Pancreas (tissue), 10 donors: ENCODE results near the gene PBX4. TPM values are rescaled to one million over a fixed set of nuclear protein-coding genes. Genes with fewer than 3 reads are reported as not detected.

Source experiments
- ATAC-seq, 4 donors: fragments of 200-7000 bp; cut with Tn5 transposase; one replicate each; pipeline versions ENCODE4 v1.8.0 to v1.9.1; 2020; ENCODE audit warnings: mild to moderate bottlenecking in 4 of 4, moderate library complexity in 4 of 4
- DNase-seq, 6 donors: peaks; one replicate each; pipeline ENCODE4 v3.0.0-alpha.2; 2020
- FAIRE-seq: peaks from 2 replicates; lab custom pipeline; 2012; peaks lifted over from hg19 to GRCh38; lab: Jason Lieb, UNC
- H3K27ac ChIP-seq, 4 donors: fragments of 200-600 bp; sonication (generic); 1 replicate in 3 of 4; 2 replicates in 1 of 4; pipeline versions ENCODE4 v1.5.0 to v1.8.0; 2020
- H3K27me3 ChIP-seq, 4 donors: fragments of 200-600 bp; one replicate each; pipeline ENCODE4 v1.8.0; 2021
- H3K36me3 ChIP-seq, 3 donors: fragments of 200-600 bp; sonication (generic) in 1 of 3; one replicate each; pipeline versions ENCODE4 v1.5.0 to v1.8.0; 2020 to 2021
- H3K4me1 ChIP-seq, 3 donors: fragments of 200-600 bp; one replicate each; pipeline ENCODE4 v1.8.0; 2021
- H3K4me3 ChIP-seq, 4 donors: fragments of 200-600 bp; sonication (generic) in 2 of 4; one replicate each; pipeline versions ENCODE4 v1.5.0 to v1.8.0; 2020 to 2021
- H3K9me3 ChIP-seq, 4 donors: fragments of 200-600 bp; one replicate each; pipeline ENCODE4 v1.8.0; 2021
- WGBS, 2 donors: extraction: QIAGEN DNeasy Blood & Tissue Kit; methylation state at CpG; one replicate each; pipeline ENCODE4 v1.1.7; 2013; 5-methylcytosine and 5-hydroxymethylcytosine counted together
- intact Hi-C, 3 donors: fragments of 100-400 bp; cut with DNase I; formaldehyde crosslinking; loops; one replicate each; pipeline versions ENCODE4 v1.11.1 to v1.14.2; 2022
- polyA plus RNA-seq, 2 donors: library from polyadenylated mRNA; stranded (reverse); fragments of 200-250 nt; gene quantifications; one replicate each; pipeline ENCODE4 v1.2.3, GENCODE V29; 2013
- total RNA-seq, 6 donors: library from RNA; stranded (reverse); fragmentation: NEBNext Ultra II Directional in 4 of 6; extraction: Animal tissue kit (Norgen Biotek cat#: 25700) in 4 of 6; gene quantifications; one replicate each; pipeline versions ENCODE4 v1.2.1 to v1.2.4, GENCODE V29; 2021 to 2023
- TF ChIP-seq, protein P1 (sequence below), 4 donors: fragments of 200-600 bp; sonication (generic) in 3 of 4; IDR thresholded peaks; one replicate each; pipeline versions ENCODE4 v1.5.0 to v1.8.0; 2021; ENCODE audit warnings: antibody characterized with exemption in 4 of 4
- donor health status: healthy with polysubstance abuse.
- donor health status: DM: no; HTN: no; CAD: no; lungs with moderate emphysema.
- donor health status: DM: no; HTN: no; CAD: no.
- donor health status: control.
- donor health status: control.
- donor health status: Bipolar disorder and iron deficiency.
- donor health status: DM: yes; HTN: yes; CAD: no.
- donor health status: DM: no; HTN: no; CAD: no.
- donor health status: DM: no; HTN: no; CAD: no.
- donor health status: DM: yes; HTN: yes; CAD: no.

Gene PBX4
- total and polyA plus RNA-seq, 8 donors = 0.18 to 4.0 (median 0.49) TPM

DNA sequence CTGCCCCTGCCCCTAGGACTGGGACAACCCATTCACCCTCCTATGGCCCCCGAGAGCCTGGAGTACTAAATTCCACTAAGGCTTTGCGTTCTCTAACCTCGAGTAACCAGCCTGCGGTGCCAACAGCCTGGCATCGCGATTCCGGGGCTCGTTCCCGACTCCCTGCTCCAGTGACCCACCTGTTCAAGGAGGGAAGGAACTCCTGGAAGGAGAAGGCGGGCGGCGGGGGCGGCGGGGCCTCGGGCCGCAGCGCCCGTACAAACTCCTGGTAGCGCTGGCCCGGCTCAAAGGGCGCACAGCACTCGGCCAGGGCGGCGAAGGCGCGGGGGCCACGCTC lies 18.7 kb upstream of the PBX4 start:
- DNase-seq = no peak
- no peak overlapping the region for H3K4me3 ChIP-seq
- no peaks in the 10 kb centered on the region for H3K36me3 ChIP-seq

DNA sequence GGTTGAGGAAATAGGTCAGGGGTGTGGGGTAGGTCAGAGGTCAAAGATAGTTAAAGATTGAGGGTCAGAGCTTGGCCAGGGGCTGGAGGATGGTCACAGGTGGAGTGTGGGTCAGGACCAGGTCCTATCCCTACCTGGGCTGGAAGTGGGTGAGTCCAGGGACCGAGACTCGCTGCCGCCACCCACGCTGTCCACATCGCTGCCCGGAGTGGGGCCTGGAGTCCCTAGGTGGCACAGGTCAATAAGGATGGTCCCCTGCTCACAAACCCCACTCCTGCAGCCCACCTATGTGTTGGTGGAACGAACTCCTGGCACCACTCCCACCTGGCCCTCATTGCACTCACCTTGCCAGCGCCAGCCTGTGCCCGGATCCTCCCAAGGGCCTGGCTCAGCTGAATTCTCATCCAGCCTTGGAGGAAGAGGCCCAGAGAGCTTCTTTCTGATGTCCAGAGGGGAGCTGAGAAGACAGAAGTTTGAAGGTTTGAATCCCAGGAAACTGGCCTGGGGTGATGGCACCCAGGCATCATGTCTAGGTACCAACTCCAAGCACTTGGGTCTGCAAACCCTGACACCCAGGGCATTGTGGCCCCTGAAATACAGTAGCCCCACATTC lies 18.2 kb upstream of the PBX4 start:
- TF ChIP-seq, protein P1, sequence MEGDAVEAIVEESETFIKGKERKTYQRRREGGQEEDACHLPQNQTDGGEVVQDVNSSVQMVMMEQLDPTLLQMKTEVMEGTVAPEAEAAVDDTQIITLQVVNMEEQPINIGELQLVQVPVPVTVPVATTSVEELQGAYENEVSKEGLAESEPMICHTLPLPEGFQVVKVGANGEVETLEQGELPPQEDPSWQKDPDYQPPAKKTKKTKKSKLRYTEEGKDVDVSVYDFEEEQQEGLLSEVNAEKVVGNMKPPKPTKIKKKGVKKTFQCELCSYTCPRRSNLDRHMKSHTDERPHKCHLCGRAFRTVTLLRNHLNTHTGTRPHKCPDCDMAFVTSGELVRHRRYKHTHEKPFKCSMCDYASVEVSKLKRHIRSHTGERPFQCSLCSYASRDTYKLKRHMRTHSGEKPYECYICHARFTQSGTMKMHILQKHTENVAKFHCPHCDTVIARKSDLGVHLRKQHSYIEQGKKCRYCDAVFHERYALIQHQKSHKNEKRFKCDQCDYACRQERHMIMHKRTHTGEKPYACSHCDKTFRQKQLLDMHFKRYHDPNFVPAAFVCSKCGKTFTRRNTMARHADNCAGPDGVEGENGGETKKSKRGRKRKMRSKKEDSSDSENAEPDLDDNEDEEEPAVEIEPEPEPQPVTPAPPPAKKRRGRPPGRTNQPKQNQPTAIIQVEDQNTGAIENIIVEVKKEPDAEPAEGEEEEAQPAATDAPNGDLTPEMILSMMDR (IDR thresholded peaks at IDR 0.05) = no peak
- H3K4me3 ChIP-seq = no peak overlapping the region
- FAIRE-seq = no peak
- H3K27me3 ChIP-seq = no peaks in the 10 kb centered on the region
- no peak for DNase-seq
- H3K4me1 ChIP-seq = no peaks in the 10 kb centered on the region
- H3K36me3 ChIP-seq = no peaks in the 10 kb centered on the region
- ATAC-seq = no peak
- intact Hi-C loops = loop anchor here in 1 of 3 donors (10.0 kb wide), 1 partner anchor 92 kb away; no protein-coding TSS in a partner anchor
- 97 to 100% methylated on average over 9 of the region's 9 CpGs for WGBS, 2 donors
- no peak overlapping the region for H3K27ac ChIP-seq
- no peaks in the 10 kb centered on the region for H3K9me3 ChIP-seq

More for the DNA sequence above, 18.7 kb upstream of the PBX4 start:
- 77 to 87% methylated on average over 26 to 27 of the region's 27 CpGs for WGBS, 2 donors
- intact Hi-C loops = loop anchor here in 1 of 3 donors (10.0 kb wide), 1 partner anchor 92 kb away; no protein-coding TSS in a partner anchor
- no peaks in the 10 kb centered on the region for H3K9me3 ChIP-seq
- TF ChIP-seq, protein P1 (IDR thresholded peaks at IDR 0.05) = no peak
- H3K4me1 ChIP-seq = no peaks in the 10 kb centered on the region
- no peak for ATAC-seq
- no peak overlapping the region for H3K27ac ChIP-seq
- H3K27me3 ChIP-seq = no peaks in the 10 kb centered on the region
- no peak for FAIRE-seq

DNA sequence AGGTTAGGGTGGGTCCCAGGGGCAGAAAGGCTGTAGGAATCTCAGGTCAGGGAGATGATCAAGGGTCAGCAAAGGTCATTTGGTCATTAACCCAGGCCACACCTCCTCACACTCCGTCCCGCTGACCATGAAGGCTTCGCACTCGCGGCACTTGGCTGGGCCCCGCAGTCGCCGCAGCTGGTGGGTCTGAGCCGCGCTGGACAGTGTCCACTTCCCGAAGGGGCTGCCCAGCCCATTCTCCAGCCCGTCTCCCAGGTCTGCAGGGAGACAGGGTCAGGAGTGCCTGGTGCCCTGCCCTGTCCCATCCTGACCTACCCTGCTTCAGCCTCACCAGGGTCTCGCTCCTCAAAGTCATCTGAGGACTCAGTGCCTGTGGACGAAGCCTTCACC lies 16.8 kb upstream of the PBX4 start:
- TF ChIP-seq, protein P1 (IDR thresholded peaks at IDR 0.05) = no peak
- FAIRE-seq (no peak), ATAC-seq (no peak), DNase-seq (no peak)
- Histone ChIP-seq H3K27ac (no peak overlapping the region), H3K9me3 (no peaks in the 10 kb centered on the region), H3K4me1 (no peaks in the 10 kb centered on the region), H3K36me3 (no peaks in the 10 kb centered on the region), H3K27me3 (no peaks in the 10 kb centered on the region), H3K4me3 (no peak overlapping the region)
- intact Hi-C loops = loop anchor here in 1 of 3 donors (10.0 kb wide), 1 partner anchor 91 kb away; no protein-coding TSS in a partner anchor
- 97 to 98% methylated on average over 14 of the region's 14 CpGs for WGBS, 2 donors

GRCh38 chr19:19634516-19635312 lies 16.2 kb upstream of the PBX4 start:
- ATAC-seq = no peak

More at GRCh38 chr19:19634516-19635312, 16.2 kb upstream of the PBX4 start:
- Histone ChIP-seq H3K27me3 (no peaks in the 10 kb centered on the region), H3K36me3 (no peaks in the 10 kb centered on the region), H3K27ac (no peak overlapping the region), H3K4me1 (no peaks in the 10 kb centered on the region), H3K4me3 (no peak overlapping the region), H3K9me3 (no peaks in the 10 kb centered on the region)
- DNase-seq = no peak
- intact Hi-C loops = loop anchor here in 1 of 3 donors (10.0 kb wide), 1 partner anchor 90 kb away; no protein-coding TSS in a partner anchor
- FAIRE-seq = no peak
- TF ChIP-seq, protein P1 (IDR thresholded peaks at IDR 0.05) = no peak
- 94% methylated on average over 36 of the region's 36 CpGs for WGBS, 2 donors
